Keratinocyte (primary cell): ENCODE results near the gene PEDS1. TPM values are rescaled to one million over a fixed set of nuclear protein-coding genes. Genes with fewer than 3 reads are reported as not detected.

ENCODE experiments used
- DNase-seq: peaks from one replicate; pipeline ENCODE4 v3.0.0-alpha.2; 2011; ENCODE audit warnings: low read depth, missing footprints, low spot score
- FAIRE-seq: peaks from 2 replicates; lab custom pipeline; 2011; peaks lifted over from hg19 to GRCh38; lab: Jason Lieb, UNC
- H2AFZ ChIP-seq: 2 replicates; pipeline ENCODE4 v1.6.0; 2012; ENCODE audit warnings: low read length, control low read depth, inconsistent platforms; ENCODE audit not compliant: control insufficient read depth
- H3K27ac ChIP-seq: 2 replicates; pipeline ENCODE4 v1.5.1; 2011; ENCODE audit warnings: low read length; ENCODE audit not compliant: control insufficient read depth, insufficient read depth
- H3K27me3 ChIP-seq: 3 replicates; pipeline ENCODE4 v1.6.0; 2011; ENCODE audit warnings: low read length; ENCODE audit not compliant: control insufficient read depth, insufficient read depth; ENCODE audit errors: extremely low read depth
- H3K36me3 ChIP-seq, 2 experiments: 2 replicates in 1 of 2; 3 replicates in 1 of 2; pipeline ENCODE4 v1.5.1; 2011; ENCODE audit warnings: low read length in 2 of 2, mild to moderate bottlenecking in 1 of 2; ENCODE audit not compliant: control insufficient read depth in 2 of 2, insufficient read depth in 2 of 2; ENCODE audit errors: extremely low read depth in 1 of 2
- H3K4me1 ChIP-seq: 3 replicates; pipeline ENCODE4 v1.5.1; 2011; ENCODE audit warnings: low read length; ENCODE audit not compliant: control insufficient read depth, insufficient read depth; ENCODE audit errors: extremely low read depth
- H3K4me2 ChIP-seq: 3 replicates; pipeline ENCODE4 v1.6.0; 2011; ENCODE audit warnings: low read depth, low read length; ENCODE audit not compliant: control insufficient read depth, insufficient read depth; ENCODE audit errors: extremely low read depth
- H3K4me3 ChIP-seq, 3 experiments: fragments of 200-600 bp in 1 of 3; sonication (generic) in 1 of 3; 2 replicates in 2 of 3; 3 replicates in 1 of 3; pipeline ENCODE4 v1.5.1; 2011 to 2016; ENCODE audit warnings: low read length in 3 of 3, mild to moderate bottlenecking in 3 of 3, control low read depth in 2 of 3, inconsistent platforms in 1 of 3, low read depth in 1 of 3, mixed read lengths in 1 of 3, mixed run types in 1 of 3, moderate library complexity in 1 of 3; ENCODE audit not compliant: control insufficient read depth in 2 of 3, insufficient read depth in 2 of 3; ENCODE audit errors: extremely low read depth in 1 of 3
- H3K79me2 ChIP-seq: 2 replicates; pipeline ENCODE4 v1.6.0; 2012; ENCODE audit warnings: low read length; ENCODE audit not compliant: control insufficient read depth, insufficient read depth
- H3K9ac ChIP-seq: 3 replicates; pipeline ENCODE4 v1.6.0; 2011; ENCODE audit warnings: low read length; ENCODE audit not compliant: control insufficient read depth, insufficient read depth; ENCODE audit errors: extremely low read depth
- H3K9me1 ChIP-seq: 3 replicates; pipeline ENCODE4 v1.6.0; 2011; ENCODE audit warnings: low read length; ENCODE audit not compliant: control insufficient read depth, insufficient read depth; ENCODE audit errors: extremely low read depth
- H3K9me3 ChIP-seq: 2 replicates; pipeline ENCODE4 v1.5.1; 2012; ENCODE audit warnings: low read depth, low read length; ENCODE audit not compliant: control insufficient read depth
- H4K20me1 ChIP-seq: 3 replicates; pipeline ENCODE4 v1.6.0; 2011; ENCODE audit warnings: low read length; ENCODE audit not compliant: control insufficient read depth, insufficient read depth; ENCODE audit errors: extremely low read depth
- CTCF ChIP-seq, 3 experiments: IDR thresholded peaks in 1 of 3; conservative IDR thresholded peaks in 1 of 3; optimal IDR thresholded peaks in 1 of 3; 2 replicates in 2 of 3; 3 replicates in 1 of 3; pipeline versions ENCODE3 to v1.5.1; 2011; ENCODE audit warnings: low read length in 3 of 3, mild to moderate bottlenecking in 3 of 3, moderate library complexity in 2 of 3, control low read depth in 1 of 3, inconsistent platforms in 1 of 3; ENCODE audit not compliant: insufficient read depth in 2 of 3; ENCODE audit errors: extremely low read depth in 1 of 3
- EZH2 ChIP-seq: IDR thresholded peaks from one replicate; pipeline ENCODE4 v1.6.1; 2012; ENCODE audit warnings: inconsistent platforms, mild to moderate bottlenecking, low read length, moderate library complexity
- dilution Hi-C: fragments of 300-500 bp; cut with MboI; formaldehyde crosslinking; loops from one replicate; pipeline ENCODE4 v1.7.0; 2020; ENCODE audit warnings: low sequenced_read_pairs; ENCODE audit not compliant: extremely low pct_ligation_motif_present
- polyA plus RNA-seq, 5 experiments: library from polyadenylated mRNA; depleted of rRNA in 3 of 5; stranded (reverse) in 3 of 5; stranded (forward) in 1 of 5; unstranded in 1 of 5; fragments of >200 nt; gene quantifications; 1 replicate in 1 of 5; 2 replicates in 3 of 5; 3 replicates in 1 of 5; pipeline versions ENCODE4 v1.2.1 to v1.2.3, GENCODE V29; 2011 to 2012; ENCODE audit warnings: missing spikeins in 2 of 5, low read depth in 1 of 5, low replicate concordance in 1 of 5

Gene PEDS1
- polyA plus RNA-seq, 1 donor (not counting 4 experiments of a cell fraction or from before 2014, with no cell fraction given), result 48.7 TPM

- DNase-seq (no peak), FAIRE-seq (no peak)
- Histone ChIP-seq H3K27me3 (no peaks in the 10 kb centered on the region), H3K79me2 (peaks cover 88% of the 10 kb centered on the region), H4K20me1 (peaks cover 19% of the 10 kb centered on the region), H3K4me2 (no peak overlapping the region), H3K27ac (no peak overlapping the region), H3K4me1 (peaks cover 14% of the 10 kb centered on the region), H3K4me3 (no peak overlapping the region), H3K9ac (no peak overlapping the region), H3K9me1 (no peaks in the 10 kb centered on the region), H3K9me3 (no peaks in the 10 kb centered on the region), H3K36me3 (peaks cover 38 to 58% of the 10 kb centered on the region in 2 experiments), H2AFZ (no peak overlapping the region)
- dilution Hi-C loops, result no loop called here
- TF ChIP-seq CTCF (optimal IDR thresholded peaks at IDR 0.05 in 1 of 3, IDR thresholded peaks at IDR 0.05 in 1 of 3, conservative IDR thresholded peaks at IDR 0.05 in 1 of 3; ENCODE audit: extremely low read depth in 1 of 3, insufficient read depth in 2 of 3, low read length in 3 of 3) (peak in 2 of 3 experiments; percentile 19 to 39), EZH2 (no peak)
Measured at GRCh38 chr20:50133474-50134217, 19.9 kb downstream of the PEDS1 start.

GRCh38 chr20:50133041-50133440, 20.5 kb downstream of the PEDS1 start:
- no peaks in the 10 kb centered on the region for H3K9me1 ChIP-seq
- dilution Hi-C loops, result no loop called here

More at GRCh38 chr20:50133041-50133440, 20.5 kb downstream of the PEDS1 start:
- Histone ChIP-seq H3K9ac (no peak overlapping the region), H4K20me1 (peaks cover 19% of the 10 kb centered on the region), H3K36me3 (peaks cover 42 to 61% of the 10 kb centered on the region in 2 experiments), H2AFZ (no peak overlapping the region), H3K4me1 (peaks cover 12% of the 10 kb centered on the region), H3K4me2 (no peak overlapping the region), H3K79me2 (peaks cover 83% of the 10 kb centered on the region), H3K27me3 (no peaks in the 10 kb centered on the region), H3K9me3 (no peaks in the 10 kb centered on the region), H3K27ac (no peak overlapping the region), H3K4me3 (no peak overlapping the region)
- no peak for DNase-seq
- no peak for FAIRE-seq
- TF ChIP-seq EZH2, result no peak
- TF ChIP-seq CTCF (optimal IDR thresholded peaks at IDR 0.05 in 1 of 3, IDR thresholded peaks at IDR 0.05 in 1 of 3, conservative IDR thresholded peaks at IDR 0.05 in 1 of 3; ENCODE audit: extremely low read depth in 1 of 3, insufficient read depth in 2 of 3, low read length in 3 of 3), result no peak
